DOHH2 (cell line): ENCODE measurements around the gene LGALS9C.
"Not testable (repeated sequence)": the region's sequence is repeated elsewhere in the genome, so short reads cannot be mapped to it uniquely, and the experiment has no call there.

Experiments used
- CTCF ChIP-seq: fragments of 200-600 bp; sonication (generic); IDR thresholded peaks from one replicate; pipeline ENCODE4 v1.5.1; 2014; ENCODE audit warnings: antibody characterized with exemption, mild to moderate bottlenecking, low read depth, low read length; ENCODE audit not compliant: poor library complexity, severe bottlenecking
- EZH2phosphoT487 ChIP-seq: fragments of 200-600 bp; sonication (generic); IDR thresholded peaks from 2 replicates; pipeline ENCODE4 v1.6.1; 2017; ENCODE audit warnings: borderline replicate concordance, mild to moderate bottlenecking, antibody characterized with exemption, low read length, moderate library complexity, mixed read lengths

DNA sequence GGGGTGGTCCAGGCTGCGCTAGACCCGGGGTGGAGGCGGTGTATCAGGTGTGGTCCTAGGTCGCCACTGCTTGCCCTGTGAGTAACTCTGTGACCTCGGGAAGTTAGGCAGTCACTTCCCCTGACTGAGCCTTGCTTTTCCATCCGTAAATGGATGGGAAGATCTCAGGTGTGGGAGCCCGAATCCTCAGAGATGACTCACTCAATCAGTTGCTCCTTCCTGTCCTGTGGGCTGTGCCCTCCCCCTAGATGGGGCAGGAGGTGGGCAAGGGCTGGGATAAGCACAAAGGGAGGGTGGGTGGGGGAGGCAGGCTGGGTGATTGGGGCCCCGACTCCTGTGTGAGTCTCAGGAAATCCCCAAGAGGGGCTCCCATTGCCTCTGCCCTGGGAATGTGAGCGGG lies 44.4 kb upstream of the LGALS9C start:
- not testable (repeated sequence) for TF ChIP-seq CTCF, EZH2phosphoT487
